HEK293 (cell line): ENCODE data around the gene PTCSC3.

Source experiments
- CTCF ChIA-PET: fragments of 350-600 bp; formaldehyde crosslinking; extraction: SDS; loops from one replicate; lab custom pipeline; 2021; ENCODE audit warnings: antibody characterized with exemption; lab: Yijun Ruan, JAX
- POLR2A ChIA-PET: fragments of 300-600 bp; formaldehyde crosslinking; extraction: SDS; loops from one replicate; lab custom pipeline; 2020; ENCODE audit warnings: antibody characterized with exemption, inconsistent platforms; lab: Yijun Ruan, JAX
- H3K27ac ChIP-seq: fragments of 200-500 bp; sonication (Bioruptor generic); 2 replicates; pipeline ENCODE4 v1.5.1; 2014; ENCODE audit warnings: low read depth, low read length, control low read depth, inconsistent platforms; ENCODE audit errors: extremely low read depth
- H3K36me3 ChIP-seq, 2 experiments: fragments of 200-500 bp in 1 of 2; sonication (Bioruptor generic) in 1 of 2; 1 replicate in 1 of 2; 2 replicates in 1 of 2; pipeline ENCODE4 v1.5.1; 2014 to 2017; ENCODE audit warnings: inconsistent platforms in 2 of 2, low read length in 2 of 2; ENCODE audit not compliant: control insufficient read depth in 2 of 2, insufficient read depth in 1 of 2
- H3K4me1 ChIP-seq: fragments of 200-500 bp; sonication (Bioruptor generic); 2 replicates; pipeline ENCODE4 v1.5.1; 2014; ENCODE audit warnings: mild to moderate bottlenecking, low read length, inconsistent platforms; ENCODE audit not compliant: control insufficient read depth, insufficient read depth
- H3K4me3 ChIP-seq: 2 replicates; pipeline ENCODE4 v1.5.1; 2011; ENCODE audit warnings: low read depth, mild to moderate bottlenecking, control low read depth, low read length, moderate library complexity
- H3K9me3 ChIP-seq: fragments of 200-500 bp; sonication (Bioruptor generic); 2 replicates; pipeline ENCODE4 v1.5.1; 2014; ENCODE audit warnings: low read depth, low read length, inconsistent platforms; ENCODE audit not compliant: control insufficient read depth, insufficient read depth
- EGR2 ChIP-seq: fragments of 450-650 bp; formaldehyde crosslinking; IDR thresholded peaks from 2 replicates; pipeline ENCODE4 v1.5.1; 2016; ENCODE audit warnings: low read depth, missing biosample characterization, missing genetic modification characterization
- GLI2 ChIP-seq: fragments of 450-650 bp; formaldehyde crosslinking; IDR thresholded peaks from 2 replicates; pipeline ENCODE4; 2017; ENCODE audit warnings: missing biosample characterization, missing genetic modification characterization, low read depth, borderline replicate concordance
- KLF16 ChIP-seq: fragments of 450-650 bp; formaldehyde crosslinking; IDR thresholded peaks from 2 replicates; pipeline ENCODE4 v1.5.1; 2017; ENCODE audit warnings: missing biosample characterization, missing genetic modification characterization
- SALL2 ChIP-seq: fragments of 450-650 bp; formaldehyde crosslinking; IDR thresholded peaks from 2 replicates; pipeline ENCODE4 v1.5.0; 2017; ENCODE audit warnings: missing biosample characterization, mild to moderate bottlenecking, missing genetic modification characterization, borderline replicate concordance
- TRIM28 ChIP-seq: IDR thresholded peaks from 2 replicates; pipeline ENCODE4 v1.6.1; 2011; ENCODE audit warnings: low read length, control low read depth, borderline replicate concordance
- ZBTB21 ChIP-seq: fragments of 450-650 bp; formaldehyde crosslinking; IDR thresholded peaks from 2 replicates; pipeline ENCODE4 v1.5.1; 2017; ENCODE audit warnings: missing biosample characterization, missing genetic modification characterization
- ZFHX2 ChIP-seq: fragments of 450-650 bp; formaldehyde crosslinking; conservative IDR thresholded peaks from 2 replicates; pipeline ENCODE4 v1.5.1; 2016; ENCODE audit warnings: missing biosample characterization, missing genetic modification characterization
- ZNF132 ChIP-seq: fragments of 450-650 bp; formaldehyde crosslinking; IDR thresholded peaks from 2 replicates; pipeline ENCODE4 v1.5.1; 2017; ENCODE audit warnings: missing biosample characterization, missing genetic modification characterization, borderline replicate concordance
- ZNF155 ChIP-seq: fragments of 450-650 bp; formaldehyde crosslinking; IDR thresholded peaks from 2 replicates; pipeline ENCODE4 v1.5.1; 2016; ENCODE audit warnings: missing biosample characterization, missing genetic modification characterization
- ZNF266 ChIP-seq: fragments of 450-650 bp; formaldehyde crosslinking; IDR thresholded peaks from 2 replicates; pipeline ENCODE4 v1.5.1; 2016; ENCODE audit warnings: missing biosample characterization, missing genetic modification characterization, low read depth
- ZNF324 ChIP-seq: fragments of 450-650 bp; formaldehyde crosslinking; IDR thresholded peaks from 2 replicates; pipeline ENCODE4 v1.5.1; 2016; ENCODE audit warnings: missing biosample characterization, missing genetic modification characterization
- ZNF341 ChIP-seq: fragments of 450-650 bp; formaldehyde crosslinking; IDR thresholded peaks from 2 replicates; pipeline ENCODE4; 2016; ENCODE audit warnings: low read depth, missing biosample characterization, missing genetic modification characterization
- ZNF596 ChIP-seq: fragments of 450-650 bp; IDR thresholded peaks from 2 replicates; pipeline ENCODE4 v1.5.0; 2018; ENCODE audit warnings: missing biosample characterization, mild to moderate bottlenecking, missing genetic modification characterization, moderate library complexity
- ZNF623 ChIP-seq: fragments of 450-650 bp; formaldehyde crosslinking; IDR thresholded peaks from 2 replicates; pipeline ENCODE4 v1.5.1; 2016; ENCODE audit warnings: missing biosample characterization, missing genetic modification characterization
- ZNF677 ChIP-seq: fragments of 450-650 bp; IDR thresholded peaks from 2 replicates; pipeline ENCODE4 v1.5.0; 2018; ENCODE audit warnings: missing biosample characterization, mild to moderate bottlenecking, missing genetic modification characterization, moderate library complexity
- ZNF830 ChIP-seq: fragments of 450-650 bp; IDR thresholded peaks from 2 replicates; pipeline ENCODE4 v1.5.0; 2018; ENCODE audit warnings: missing biosample characterization, missing genetic modification characterization, low read depth, mild to moderate bottlenecking, moderate library complexity
- TF ChIP-seq, protein P1 (sequence below): fragments of 450-650 bp; formaldehyde crosslinking; IDR thresholded peaks from 2 replicates; pipeline ENCODE4 v1.5.1; 2017; ENCODE audit warnings: missing biosample characterization, missing genetic modification characterization
- TF ChIP-seq, protein P2 (sequence below): fragments of 450-650 bp; formaldehyde crosslinking; IDR thresholded peaks from 2 replicates; pipeline ENCODE4 v1.5.1; 2016; ENCODE audit warnings: missing biosample characterization, missing genetic modification characterization
- TF ChIP-seq, protein P3 (sequence below): fragments of 450-650 bp; formaldehyde crosslinking; IDR thresholded peaks from 2 replicates; pipeline ENCODE4 v1.5.1; 2016; ENCODE audit warnings: missing biosample characterization, missing genetic modification characterization, borderline replicate concordance
- TF ChIP-seq, protein P4 (sequence below): fragments of 450-650 bp; formaldehyde crosslinking; IDR thresholded peaks from 2 replicates; pipeline ENCODE4 v1.5.1; 2016; ENCODE audit warnings: missing biosample characterization, missing genetic modification characterization, low read depth
- TF ChIP-seq, protein P5 (sequence below): fragments of 450-650 bp; formaldehyde crosslinking; IDR thresholded peaks from 2 replicates; pipeline ENCODE4 v1.5.1; 2016; ENCODE audit warnings: missing biosample characterization, missing genetic modification characterization

Gene PTCSC3

DNA sequence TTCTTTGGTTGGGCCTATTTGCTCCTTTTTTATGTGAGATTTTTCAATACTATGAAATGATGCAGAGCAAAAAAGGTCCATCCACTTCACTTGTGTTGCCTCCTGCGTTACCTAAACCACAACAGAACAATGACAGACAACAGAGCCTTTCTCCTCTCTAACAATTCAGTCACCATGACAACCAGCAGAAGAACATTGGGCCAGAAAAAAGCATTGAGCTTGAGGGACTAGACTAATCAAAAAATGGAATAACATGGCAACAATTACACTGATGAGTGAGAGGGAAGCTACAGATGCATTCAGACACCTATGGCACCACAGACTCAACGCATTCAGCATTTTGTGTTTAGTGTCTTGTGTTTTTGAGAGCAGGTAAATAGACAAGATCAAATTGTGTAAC is 44.6 kb upstream of the PTCSC3 start:
- no peaks in the 10 kb centered on the region for H3K9me3 ChIP-seq
- POLR2A ChIA-PET: no interaction called here

DNA sequence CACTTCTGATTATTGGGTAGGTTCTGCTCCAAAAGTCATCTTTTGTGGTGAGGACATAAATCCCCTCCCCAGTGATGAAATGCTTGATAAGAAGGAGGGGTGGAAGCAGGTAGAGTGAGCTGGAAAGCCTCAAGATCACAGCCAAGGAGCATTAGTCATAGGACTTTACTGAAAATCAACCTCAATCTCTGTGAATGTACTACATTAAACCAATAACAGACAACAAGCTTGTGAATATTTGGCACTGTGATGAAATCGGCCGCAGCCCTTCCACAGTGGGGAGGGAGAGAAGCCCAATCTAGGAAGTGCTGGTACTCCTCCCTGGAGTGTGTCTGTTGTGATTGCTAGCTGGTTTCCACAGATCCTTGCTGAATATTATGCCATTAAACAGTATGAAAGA is 41.2 kb upstream of the PTCSC3 start:
- no peak overlapping the region for H3K4me3 ChIP-seq
- H3K4me1 ChIP-seq: peaks cover 2% of the 10 kb centered on the region; the same call in 1 of the 2 replicates
- TF ChIP-seq, protein P1, sequence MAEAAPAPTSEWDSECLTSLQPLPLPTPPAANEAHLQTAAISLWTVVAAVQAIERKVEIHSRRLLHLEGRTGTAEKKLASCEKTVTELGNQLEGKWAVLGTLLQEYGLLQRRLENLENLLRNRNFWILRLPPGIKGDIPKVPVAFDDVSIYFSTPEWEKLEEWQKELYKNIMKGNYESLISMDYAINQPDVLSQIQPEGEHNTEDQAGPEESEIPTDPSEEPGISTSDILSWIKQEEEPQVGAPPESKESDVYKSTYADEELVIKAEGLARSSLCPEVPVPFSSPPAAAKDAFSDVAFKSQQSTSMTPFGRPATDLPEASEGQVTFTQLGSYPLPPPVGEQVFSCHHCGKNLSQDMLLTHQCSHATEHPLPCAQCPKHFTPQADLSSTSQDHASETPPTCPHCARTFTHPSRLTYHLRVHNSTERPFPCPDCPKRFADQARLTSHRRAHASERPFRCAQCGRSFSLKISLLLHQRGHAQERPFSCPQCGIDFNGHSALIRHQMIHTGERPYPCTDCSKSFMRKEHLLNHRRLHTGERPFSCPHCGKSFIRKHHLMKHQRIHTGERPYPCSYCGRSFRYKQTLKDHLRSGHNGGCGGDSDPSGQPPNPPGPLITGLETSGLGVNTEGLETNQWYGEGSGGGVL (tag by site-specific recombination): peak; percentile 14; the same call in 1 of the 2 replicates
- TF ChIP-seq, protein P2, sequence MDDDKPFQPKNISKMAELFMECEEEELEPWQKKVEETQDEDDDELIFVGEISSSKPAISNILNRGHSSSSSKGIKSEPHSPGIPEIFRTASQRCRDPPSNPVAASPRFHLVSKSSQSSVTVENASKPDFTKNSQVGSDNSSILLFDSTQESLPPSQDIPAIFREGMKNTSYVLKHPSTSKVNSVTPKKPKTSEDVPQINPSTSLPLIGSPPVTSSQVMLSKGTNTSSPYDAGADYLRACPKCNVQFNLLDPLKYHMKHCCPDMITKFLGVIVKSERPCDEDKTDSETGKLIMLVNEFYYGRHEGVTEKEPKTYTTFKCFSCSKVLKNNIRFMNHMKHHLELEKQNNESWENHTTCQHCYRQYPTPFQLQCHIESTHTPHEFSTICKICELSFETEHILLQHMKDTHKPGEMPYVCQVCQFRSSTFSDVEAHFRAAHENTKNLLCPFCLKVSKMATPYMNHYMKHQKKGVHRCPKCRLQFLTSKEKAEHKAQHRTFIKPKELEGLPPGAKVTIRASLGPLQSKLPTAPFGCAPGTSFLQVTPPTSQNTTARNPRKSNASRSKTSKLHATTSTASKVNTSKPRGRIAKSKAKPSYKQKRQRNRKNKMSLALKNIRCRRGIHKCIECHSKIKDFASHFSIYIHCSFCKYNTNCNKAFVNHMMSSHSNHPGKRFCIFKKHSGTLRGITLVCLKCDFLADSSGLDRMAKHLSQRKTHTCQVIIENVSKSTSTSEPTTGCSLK (tag by site-specific recombination): no peak
- CTCF ChIA-PET: interaction anchor here (0.6 to 1.2 kb wide), 3 partner anchors 53 to 147 kb away, joined by 3 to 4 read pairs (median 3); no protein-coding TSS in a partner anchor
- no peaks in the 10 kb centered on the region for H3K9me3 ChIP-seq
- POLR2A ChIA-PET: no interaction called here
- H3K36me3 ChIP-seq: no peaks in the 10 kb centered on the region
- no peak overlapping the region for H3K27ac ChIP-seq

More for the DNA sequence above, 44.6 kb upstream of the PTCSC3 start:
- Histone ChIP-seq H3K4me3 (no peak overlapping the region), H3K27ac (no peak overlapping the region), H3K4me1 (no peaks in the 10 kb centered on the region; the same call in 1 of the 2 replicates), H3K36me3 (no peaks in the 10 kb centered on the region)
- CTCF ChIA-PET: no interaction called here
- no peak for TF ChIP-seq ZNF677 (tag by site-specific recombination)
- TF ChIP-seq TRIM28: no peak
- TF ChIP-seq ZNF324 (tag by site-specific recombination): no peak
- no peak for TF ChIP-seq ZNF266 (tag by site-specific recombination)
- no peak for TF ChIP-seq ZNF132 (tag by site-specific recombination)
- TF ChIP-seq GLI2 (tag by site-specific recombination): no peak

DNA sequence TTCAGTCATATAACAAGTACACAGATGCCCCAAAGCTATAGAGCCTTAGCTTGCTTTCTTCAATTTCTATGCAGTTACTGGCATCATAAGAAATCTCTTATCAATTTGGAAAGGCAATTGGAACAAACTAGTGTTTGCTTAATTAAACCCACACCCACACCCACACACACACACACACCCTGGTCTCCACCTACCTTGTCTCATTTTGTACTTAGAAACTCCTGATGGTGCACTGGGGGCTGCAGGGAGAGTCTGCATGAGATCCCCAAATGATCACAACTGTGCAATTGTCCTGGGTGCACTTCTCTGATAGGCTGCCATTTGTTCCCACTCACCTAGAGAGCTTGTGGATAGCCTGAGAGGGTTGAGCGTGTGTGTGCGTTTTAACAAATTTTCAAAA is 40.5 kb upstream of the PTCSC3 start:
- ChIA-PET POLR2A (no interaction called here), CTCF (interaction anchor here (0.8 to 1.2 kb wide), 2 partner anchors 54 to 147 kb away, joined by 3 to 4 read pairs; no protein-coding TSS in a partner anchor)
- no peak overlapping the region for H3K27ac ChIP-seq
- TF ChIP-seq KLF16: no peak
- no peak for TF ChIP-seq ZNF155 (tag by site-specific recombination)
- TF ChIP-seq ZNF596 (tag by site-specific recombination): no peak
- TF ChIP-seq ZFHX2: peak; percentile 59
- no peak for TF ChIP-seq ZNF623 (tag by site-specific recombination)
- TF ChIP-seq SALL2 (tag by site-specific recombination): no peak
- no peak for TF ChIP-seq ZNF830 (tag by site-specific recombination)
- no peak for TF ChIP-seq ZBTB21 (tag by site-specific recombination)
- TF ChIP-seq ZNF341 (tag by site-specific recombination): no peak
- peak; percentile 62; the same call in 1 of the 2 replicates for TF ChIP-seq EGR2 (tag by site-specific recombination)
- TF ChIP-seq, protein P3, sequence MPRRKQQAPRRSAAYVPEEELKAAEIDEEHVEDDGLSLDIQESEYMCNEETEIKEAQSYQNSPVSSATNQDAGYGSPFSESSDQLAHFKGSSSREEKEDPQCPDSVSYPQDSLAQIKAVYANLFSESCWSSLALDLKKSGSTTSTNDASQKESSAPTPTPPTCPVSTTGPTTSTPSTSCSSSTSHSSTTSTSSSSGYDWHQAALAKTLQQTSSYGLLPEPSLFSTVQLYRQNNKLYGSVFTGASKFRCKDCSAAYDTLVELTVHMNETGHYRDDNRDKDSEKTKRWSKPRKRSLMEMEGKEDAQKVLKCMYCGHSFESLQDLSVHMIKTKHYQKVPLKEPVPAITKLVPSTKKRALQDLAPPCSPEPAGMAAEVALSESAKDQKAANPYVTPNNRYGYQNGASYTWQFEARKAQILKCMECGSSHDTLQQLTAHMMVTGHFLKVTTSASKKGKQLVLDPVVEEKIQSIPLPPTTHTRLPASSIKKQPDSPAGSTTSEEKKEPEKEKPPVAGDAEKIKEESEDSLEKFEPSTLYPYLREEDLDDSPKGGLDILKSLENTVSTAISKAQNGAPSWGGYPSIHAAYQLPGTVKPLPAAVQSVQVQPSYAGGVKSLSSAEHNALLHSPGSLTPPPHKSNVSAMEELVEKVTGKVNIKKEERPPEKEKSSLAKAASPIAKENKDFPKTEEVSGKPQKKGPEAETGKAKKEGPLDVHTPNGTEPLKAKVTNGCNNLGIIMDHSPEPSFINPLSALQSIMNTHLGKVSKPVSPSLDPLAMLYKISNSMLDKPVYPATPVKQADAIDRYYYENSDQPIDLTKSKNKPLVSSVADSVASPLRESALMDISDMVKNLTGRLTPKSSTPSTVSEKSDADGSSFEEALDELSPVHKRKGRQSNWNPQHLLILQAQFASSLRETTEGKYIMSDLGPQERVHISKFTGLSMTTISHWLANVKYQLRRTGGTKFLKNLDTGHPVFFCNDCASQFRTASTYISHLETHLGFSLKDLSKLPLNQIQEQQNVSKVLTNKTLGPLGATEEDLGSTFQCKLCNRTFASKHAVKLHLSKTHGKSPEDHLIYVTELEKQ (tag by site-specific recombination): no peak
- TF ChIP-seq, protein P4, sequence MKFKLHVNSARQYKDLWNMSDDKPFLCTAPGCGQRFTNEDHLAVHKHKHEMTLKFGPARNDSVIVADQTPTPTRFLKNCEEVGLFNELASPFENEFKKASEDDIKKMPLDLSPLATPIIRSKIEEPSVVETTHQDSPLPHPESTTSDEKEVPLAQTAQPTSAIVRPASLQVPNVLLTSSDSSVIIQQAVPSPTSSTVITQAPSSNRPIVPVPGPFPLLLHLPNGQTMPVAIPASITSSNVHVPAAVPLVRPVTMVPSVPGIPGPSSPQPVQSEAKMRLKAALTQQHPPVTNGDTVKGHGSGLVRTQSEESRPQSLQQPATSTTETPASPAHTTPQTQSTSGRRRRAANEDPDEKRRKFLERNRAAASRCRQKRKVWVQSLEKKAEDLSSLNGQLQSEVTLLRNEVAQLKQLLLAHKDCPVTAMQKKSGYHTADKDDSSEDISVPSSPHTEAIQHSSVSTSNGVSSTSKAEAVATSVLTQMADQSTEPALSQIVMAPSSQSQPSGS (tag by site-specific recombination): no peak
- TF ChIP-seq, protein P5, sequence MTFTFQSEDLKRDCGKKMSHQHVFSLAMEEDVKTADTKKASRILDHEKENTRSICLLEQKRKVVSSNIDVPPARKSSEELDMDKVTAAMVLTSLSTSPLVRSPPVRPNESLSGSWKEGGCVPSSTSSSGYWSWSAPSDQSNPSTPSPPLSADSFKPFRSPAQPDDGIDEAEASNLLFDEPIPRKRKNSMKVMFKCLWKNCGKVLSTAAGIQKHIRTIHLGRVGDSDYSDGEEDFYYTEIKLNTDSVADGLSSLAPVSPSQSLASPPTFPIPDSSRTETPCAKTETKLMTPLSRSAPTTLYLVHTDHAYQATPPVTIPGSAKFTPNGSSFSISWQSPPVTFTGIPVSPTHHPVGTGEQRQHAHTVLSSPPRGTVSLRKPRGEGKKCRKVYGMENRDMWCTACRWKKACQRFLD (tag by site-specific recombination): no peak

More for the DNA sequence above, 40.5 kb upstream of the PTCSC3 start:
- Histone ChIP-seq H3K36me3 (no peaks in the 10 kb centered on the region), H3K9me3 (no peaks in the 10 kb centered on the region), H3K4me3 (no peak overlapping the region), H3K4me1 (peaks cover 2% of the 10 kb centered on the region; the same call in 1 of the 2 replicates)
